Dedifferentiated amniotic fluid mesenchymal stem cell (primary cell): ENCODE measurements around the gene MOK.
"Not testable (repeated sequence)": the region's sequence is repeated elsewhere in the genome, so short reads cannot be mapped to it uniquely, and the experiment has no call there.

ENCODE experiments used
- DNase-seq: peaks from one replicate; pipeline ENCODE4 v3.0.0-alpha.2; 2016; ENCODE audit errors: extremely low spot score

The MOK gene

DNA sequence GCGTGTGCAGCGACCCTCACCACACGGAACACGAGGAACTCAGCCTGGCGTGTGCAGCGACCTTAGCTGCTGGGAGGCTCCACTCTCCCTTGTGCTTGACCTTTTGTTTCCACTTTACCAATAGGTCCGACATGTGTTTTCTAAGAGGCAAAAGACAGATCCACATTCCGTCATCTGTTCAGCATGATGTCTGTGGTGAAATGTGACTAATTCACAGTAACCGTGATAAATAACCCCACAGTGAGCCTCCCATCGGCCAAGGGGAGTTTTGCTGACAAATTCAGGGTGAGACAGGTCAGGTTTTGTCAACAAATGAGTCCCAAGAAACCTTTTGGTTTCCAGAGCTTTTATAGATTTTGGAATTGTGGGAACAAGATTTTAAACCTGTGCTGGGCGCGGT is 55.9 kb downstream of the MOK start:
- no peak for DNase-seq

DNA sequence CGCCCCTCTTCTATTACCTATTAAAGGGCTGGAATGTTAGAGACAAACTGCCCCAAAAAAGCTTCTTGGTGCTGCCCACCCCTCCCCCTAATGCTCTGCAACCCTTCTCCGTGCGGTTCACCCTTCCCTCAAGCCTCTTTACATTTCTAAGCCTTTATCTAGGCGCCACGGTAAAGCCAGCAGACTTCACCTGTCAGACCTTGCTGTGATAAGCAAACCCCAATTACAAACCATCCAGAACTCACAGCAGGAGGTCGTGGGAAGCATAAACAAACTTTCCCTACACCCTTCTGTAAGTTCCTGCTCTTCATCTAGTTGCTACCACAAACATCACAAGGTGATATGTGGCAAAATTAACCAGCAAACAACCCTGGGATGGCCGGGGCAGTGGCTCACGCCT is 56.8 kb downstream of the MOK start:
- DNase-seq, result no peak

DNA sequence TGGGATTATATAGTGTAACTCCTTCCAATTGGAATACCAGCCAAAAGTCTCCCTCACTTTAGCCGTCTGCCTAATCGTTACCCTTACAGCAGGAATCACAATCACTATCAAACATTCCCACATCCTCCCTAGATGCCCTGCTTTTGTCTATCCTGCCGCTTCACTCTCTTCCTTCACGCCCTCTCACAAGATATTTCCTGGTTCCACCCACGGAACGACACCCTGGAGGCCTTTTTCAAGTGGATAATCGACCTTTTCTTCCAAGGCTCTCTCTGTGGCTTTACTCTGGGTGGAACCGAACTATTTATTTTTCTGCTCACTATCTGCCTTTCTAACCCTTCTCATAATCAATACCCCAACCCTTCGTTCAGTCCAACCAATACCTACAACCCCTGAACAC is 58.9 kb downstream of the MOK start:
- DNase-seq, result no peak

- not testable (repeated sequence) for DNase-seq
Observed at GRCh38 chr14:102243795-102244194, 61.2 kb downstream of the MOK start.

GRCh38 chr14:102241147-102241546 is 63.8 kb downstream of the MOK start:
- no peak for DNase-seq

- DNase-seq, result not testable (repeated sequence)
Observed at GRCh38 chr14:102240481-102240880, 64.5 kb downstream of the MOK start.

DNA sequence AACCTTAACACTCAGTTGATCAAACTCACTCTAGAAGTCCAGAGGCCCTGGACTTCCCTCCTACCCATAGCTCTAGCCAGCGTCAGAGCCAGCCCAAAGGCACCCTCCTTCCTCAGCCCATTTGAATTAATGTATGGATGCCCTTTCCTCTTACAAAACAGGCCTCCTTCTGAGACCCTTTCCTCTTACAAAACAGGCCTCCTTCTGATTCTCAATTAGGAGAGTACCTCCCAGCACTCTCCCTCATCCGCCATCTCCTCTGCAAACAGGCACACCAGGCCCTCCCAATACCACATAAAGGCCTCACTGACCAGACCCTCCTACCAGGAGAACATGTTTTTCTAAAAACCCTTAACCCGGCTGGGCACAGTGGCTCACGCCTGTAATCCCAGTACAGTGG is 65.7 kb downstream of the MOK start:
- no peak for DNase-seq

DNA sequence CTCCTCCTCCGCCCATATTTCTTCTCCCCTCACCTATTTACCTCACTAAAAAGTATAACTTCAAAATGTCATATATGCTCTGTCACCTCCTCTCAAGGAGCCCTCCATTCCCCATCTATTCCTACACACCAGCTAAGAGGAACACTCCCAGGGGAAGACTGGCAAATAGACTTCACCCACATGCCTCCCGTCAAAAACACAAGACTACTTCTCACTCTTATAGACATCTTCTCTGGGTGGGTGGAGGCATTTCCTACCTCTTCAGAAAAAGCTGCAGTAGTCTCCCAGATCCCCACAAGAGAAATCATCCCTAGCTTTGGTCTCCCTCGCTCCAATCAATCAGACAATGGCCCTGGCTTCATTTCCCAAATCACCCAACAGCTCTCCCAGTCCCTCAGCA is 66.2 kb downstream of the MOK start:
- DNase-seq, result no peak

DNA sequence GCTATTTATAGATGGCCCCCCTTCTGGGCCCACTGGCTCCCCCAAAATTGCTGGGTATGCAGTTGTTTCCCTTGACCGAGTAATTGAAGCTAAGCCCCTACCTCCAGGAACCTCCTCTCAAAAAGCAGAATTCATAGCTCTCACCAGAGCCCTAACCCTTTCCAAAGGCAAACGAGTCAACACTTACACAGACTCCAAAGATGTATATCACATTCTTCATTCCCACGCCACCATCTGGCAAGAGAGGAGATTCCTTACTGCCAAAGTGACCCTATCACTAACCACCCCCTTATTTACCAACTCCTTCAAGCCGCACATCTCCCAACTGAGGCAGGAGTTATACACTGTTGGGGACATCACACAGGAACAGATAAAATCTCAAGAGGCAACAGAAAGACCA is 66.8 kb downstream of the MOK start:
- DNase-seq, result no peak

DNA sequence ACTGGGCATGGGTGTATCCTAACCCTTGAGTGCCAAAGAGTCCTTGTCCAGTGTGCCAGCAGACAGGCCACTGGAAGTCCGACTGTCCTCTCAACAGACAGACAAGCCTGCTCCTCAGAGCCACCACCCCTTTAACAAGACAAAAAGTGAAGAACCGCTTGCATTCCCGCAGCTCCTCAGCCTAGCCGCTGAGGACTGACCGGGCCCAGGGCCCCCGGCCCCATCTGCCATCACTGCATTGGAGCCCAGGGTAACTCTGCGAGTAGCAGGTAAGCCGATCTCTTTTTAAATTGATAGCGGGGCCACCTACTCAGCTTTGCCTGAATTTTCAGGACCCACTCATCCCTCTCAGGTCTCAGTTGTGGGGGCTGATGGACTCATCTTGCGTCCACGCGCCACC is 68.9 kb downstream of the MOK start:
- no peak for DNase-seq

GRCh38 chr14:102235275-102235897 is 69.6 kb downstream of the MOK start:
- DNase-seq, result peak; percentile 49

- no peak for DNase-seq
Observed at GRCh38 chr14:102234331-102235264, 70.4 kb downstream of the MOK start.

- DNase-seq, result no peak
Observed at GRCh38 chr14:102233081-102233480, 71.9 kb downstream of the MOK start.

DNA sequence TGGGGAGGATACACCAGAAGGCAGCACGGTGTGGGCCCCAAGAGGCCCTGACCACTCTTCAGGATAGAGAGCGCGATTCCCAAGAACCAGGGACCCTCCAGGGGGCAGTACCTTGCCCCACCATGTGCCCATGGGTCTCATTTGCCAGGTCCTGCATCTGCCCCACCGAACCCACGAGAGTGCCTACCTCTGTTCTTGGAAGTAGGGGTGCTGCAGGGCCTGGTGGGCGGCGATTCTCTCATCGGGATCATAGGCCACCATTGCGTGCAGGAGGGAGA is 72.7 kb downstream of the MOK start:
- DNase-seq, result no peak

DNA sequence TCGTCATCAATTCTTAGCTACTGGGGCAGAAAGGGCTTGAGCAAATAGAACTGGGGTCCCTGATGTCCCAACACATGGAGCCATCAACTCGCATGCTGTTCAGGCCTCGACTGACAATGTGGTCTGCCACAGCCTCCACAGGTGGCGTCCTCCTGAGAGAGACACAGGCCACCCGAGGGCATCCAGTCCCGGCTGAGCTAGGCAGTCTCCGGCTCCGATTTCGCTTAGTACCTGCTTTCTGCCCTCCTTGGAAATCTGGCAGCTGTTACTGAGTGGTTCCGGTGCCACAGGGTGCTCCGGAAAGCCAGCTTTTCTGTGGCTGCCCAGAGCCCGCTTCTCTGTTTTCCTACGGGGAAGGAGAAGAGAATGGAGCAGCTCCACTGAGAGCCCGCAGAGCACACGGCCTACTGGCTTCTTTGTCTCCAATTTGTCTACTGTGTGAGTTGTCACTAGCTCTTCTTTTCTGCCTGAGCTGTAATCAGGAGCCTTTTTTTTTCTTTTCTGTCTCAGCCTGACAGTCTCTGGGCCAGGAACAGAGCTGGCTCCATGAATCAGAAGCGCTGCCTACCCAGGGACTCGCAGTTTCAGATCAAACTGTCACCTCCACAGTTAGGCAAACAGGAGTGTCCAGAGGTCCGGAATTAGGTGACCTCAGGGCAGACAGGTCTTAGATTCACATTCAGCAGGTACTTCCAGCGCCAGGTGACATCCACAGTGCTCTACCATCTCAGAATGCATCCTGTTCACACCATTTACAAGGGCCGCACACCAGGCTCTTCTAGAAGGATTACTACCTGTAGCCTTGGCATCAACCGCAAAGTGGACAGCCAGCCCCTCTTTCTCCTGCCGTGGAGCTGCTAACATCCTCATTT is 73.3 kb downstream of the MOK start:
- DNase-seq, result no peak

DNA sequence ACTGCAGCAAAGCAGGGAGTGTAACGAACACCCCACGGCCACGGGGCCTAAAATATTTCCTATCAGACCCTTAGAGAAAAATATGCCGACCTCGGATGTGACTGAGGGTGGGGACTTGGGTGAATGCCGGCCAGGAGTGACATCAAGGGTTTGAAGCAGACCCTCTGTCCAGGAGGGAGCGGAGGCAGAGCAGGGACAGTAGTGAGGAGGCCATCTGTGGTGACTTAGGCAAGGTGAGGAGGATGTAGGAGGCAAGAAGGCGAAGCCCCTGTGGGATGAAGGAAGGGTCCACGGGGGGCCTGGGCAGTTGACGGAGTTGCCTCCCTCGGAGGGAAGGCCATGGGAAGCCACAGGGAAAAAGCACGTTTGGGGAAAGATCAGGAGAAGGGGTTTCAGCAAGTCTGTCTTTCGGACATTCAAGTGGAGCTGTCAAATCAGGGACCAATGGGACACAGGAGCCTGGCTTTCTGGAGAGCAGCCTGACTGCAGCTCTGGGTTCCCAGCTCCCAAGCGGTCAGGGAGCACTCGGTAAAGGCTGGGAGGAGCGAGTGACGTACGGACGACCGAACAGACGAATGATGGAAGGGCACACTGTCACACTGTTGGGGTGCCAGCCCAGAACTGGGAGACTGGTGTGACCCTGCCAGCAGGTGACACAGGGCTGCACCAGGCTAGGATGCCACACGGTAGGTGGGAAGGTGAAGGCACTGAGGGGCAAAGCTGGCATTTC is 74.3 kb downstream of the MOK start:
- DNase-seq, result no peak

DNA sequence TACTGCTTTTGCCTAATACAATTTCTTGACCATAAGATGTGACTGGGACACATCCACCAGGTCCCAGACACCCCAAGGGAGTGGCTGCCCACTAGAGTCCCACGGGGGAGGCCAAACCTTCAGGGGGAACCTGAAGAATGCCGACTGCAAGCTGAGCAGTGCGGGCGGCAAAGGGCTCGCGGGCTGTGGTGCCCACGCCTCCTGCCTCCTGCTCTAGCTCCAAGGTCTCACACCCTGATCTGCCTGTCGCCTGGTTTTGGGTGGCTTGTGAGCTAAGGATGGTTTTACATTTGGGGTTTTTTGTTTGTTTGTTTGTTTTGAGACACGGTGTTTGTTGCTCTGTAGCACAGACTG is 75.2 kb downstream of the MOK start:
- DNase-seq, result no peak

DNA sequence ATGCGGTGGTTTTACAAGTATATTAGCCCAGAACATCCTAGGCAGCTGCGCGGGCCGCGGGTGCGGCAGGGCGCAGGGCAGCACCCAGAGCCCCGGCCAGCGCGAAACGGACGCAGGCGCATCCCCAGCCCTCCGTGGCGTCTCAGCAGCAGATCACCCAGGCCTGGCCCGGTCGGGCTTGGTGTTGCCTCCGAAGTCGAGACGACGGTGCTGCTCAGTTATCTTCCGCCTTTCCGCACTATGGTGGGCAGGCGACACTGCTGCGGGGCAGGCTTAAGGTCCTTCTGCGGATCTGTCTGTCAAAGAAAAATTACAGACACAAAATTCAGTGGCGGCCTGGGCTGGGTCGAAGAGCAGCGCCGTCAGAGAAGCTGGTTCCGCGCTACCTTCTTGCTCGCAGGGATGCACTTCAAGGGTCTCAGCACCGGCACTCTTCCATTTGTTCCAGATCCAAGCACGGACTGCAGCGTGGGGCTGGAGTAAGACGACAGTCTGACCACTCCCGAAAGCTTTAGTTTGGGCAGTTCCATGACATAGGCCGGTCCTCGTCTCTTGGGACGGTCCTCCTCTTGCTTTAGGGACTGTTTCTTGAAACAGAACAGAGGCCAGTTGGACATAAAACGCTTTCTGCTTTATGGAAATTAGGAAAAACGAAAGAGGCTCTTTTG is 75.8 kb downstream of the MOK start:
- DNase-seq, result no peak

- DNase-seq, result no peak
Observed at GRCh38 chr14:102227184-102227964, 77.6 kb downstream of the MOK start.

GRCh38 chr14:102226356-102227125 is 78.4 kb downstream of the MOK start:
- DNase-seq, result no peak
